T-cell (primary cell): ENCODE measurements around the gene MAN1A1. TPM values are rescaled to one million over a fixed set of nuclear protein-coding genes. Genes with fewer than 3 reads are reported as not detected.

Experiments used
- ATAC-seq, 4 experiments: fragments of 200-7000 bp in 3 of 4; fragments of 150-1000 bp in 1 of 4; cut with Tn5 transposase; replicated peaks in 1 of 4; 1 replicate in 3 of 4; 2 replicates in 1 of 4; pipeline ENCODE4 v1.10.0; 2021; ENCODE audit warnings: moderate library complexity in 3 of 4, mild to moderate bottlenecking in 2 of 4, moderate number of reproducible peaks in 1 of 4
- CTCF ChIA-PET, 2 donors: fragments of 300-600 bp; sonication (Branson Sonifier 250); formaldehyde crosslinking; loops; one replicate each; lab custom pipeline; 2022; ENCODE audit warnings: antibody characterized with exemption in 2 of 2; lab: Charles Lee
- POLR2A ChIA-PET, 2 donors: fragments of 300-600 bp; sonication (Branson Sonifier 250); formaldehyde crosslinking; loops; one replicate each; lab custom pipeline; 2022; ENCODE audit warnings: antibody characterized with exemption in 2 of 2; lab: Charles Lee
- DNase-seq, 35 experiments: peaks; one replicate each; pipeline versions ENCODE4 v3.0.0 to v3.0.0-alpha.2; 2013 to 2023
- H3K27ac ChIP-seq: one replicate; pipeline ENCODE4 v1.5.1; 2013; ENCODE audit warnings: low read length
- H3K27me3 ChIP-seq, 2 experiments: replicated peaks in 1 of 2; 1 replicate in 1 of 2; 2 replicates in 1 of 2; pipeline versions ENCODE4 v1.6.1 to v1.7.0; 2013; ENCODE audit warnings: low read length in 1 of 2, mixed read lengths in 1 of 2; ENCODE audit not compliant: control insufficient read depth in 2 of 2, insufficient read depth in 2 of 2; ENCODE audit errors: extremely low read depth in 1 of 2
- H3K36me3 ChIP-seq, 2 donors: 1 replicate in 1 of 2; 2 replicates in 1 of 2; pipeline versions ENCODE4 v1.6.1 to v1.7.0; 2013; ENCODE audit warnings: low read length in 1 of 2; ENCODE audit not compliant: control insufficient read depth in 2 of 2, insufficient read depth in 1 of 2; ENCODE audit errors: extremely low read depth in 1 of 2
- H3K4me1 ChIP-seq, 2 experiments: 1 replicate in 1 of 2; 2 replicates in 1 of 2; pipeline versions ENCODE4 v1.6.1 to v1.7.0; 2013; ENCODE audit warnings: low read length in 2 of 2, mixed read lengths in 1 of 2; ENCODE audit not compliant: insufficient read depth in 2 of 2, control insufficient read depth in 1 of 2; ENCODE audit errors: extremely low read depth in 1 of 2
- H3K4me3 ChIP-seq, 2 donors: 1 replicate in 1 of 2; 2 replicates in 1 of 2; pipeline versions ENCODE4 v1.5.1 to v1.7.0; 2013; ENCODE audit warnings: mild to moderate bottlenecking in 2 of 2, low read length in 1 of 2, moderate library complexity in 1 of 2; ENCODE audit not compliant: control insufficient read depth in 1 of 2; ENCODE audit errors: extremely low read depth in 1 of 2
- H3K9me3 ChIP-seq: 2 replicates; pipeline ENCODE4 v1.7.0; 2013
- H3K27ac Mint-ChIP-seq, 2 donors: one replicate each; pipeline ENCODE4 v1.8.0; 2020 to 2021; ENCODE audit warnings: mild to moderate bottlenecking in 2 of 2, mixed read lengths in 2 of 2
- H3K27me3 Mint-ChIP-seq, 2 donors: one replicate each; pipeline ENCODE4 v1.8.0; 2021 to 2022; ENCODE audit warnings: mixed read lengths in 2 of 2
- H3K36me3 Mint-ChIP-seq: one replicate; pipeline ENCODE4 v1.8.0; 2021; ENCODE audit warnings: mixed read lengths
- H3K4me1 Mint-ChIP-seq, 3 donors: one replicate each; pipeline ENCODE4 v1.8.0; 2020 to 2022; ENCODE audit warnings: mixed read lengths in 3 of 3, mild to moderate bottlenecking in 1 of 3
- H3K4me3 Mint-ChIP-seq, 3 donors: one replicate each; pipeline ENCODE4 v1.8.0; 2020 to 2022; ENCODE audit warnings: mild to moderate bottlenecking in 3 of 3, mixed read lengths in 3 of 3, moderate library complexity in 3 of 3
- H3K9me3 Mint-ChIP-seq, 3 donors: one replicate each; pipeline ENCODE4 v1.8.0; 2020 to 2022; ENCODE audit warnings: mixed read lengths in 3 of 3
- WGBS: methylation state at CpG from one replicate; pipeline ENCODE4 v1.1.5; 2013; ENCODE audit warnings: missing lambda C conversion rate; ENCODE audit not compliant: insufficient coverage; 5-methylcytosine and 5-hydroxymethylcytosine counted together
- total RNA-seq, 35 experiments: library from RNA in 6 of 35; stranded (reverse) in 6 of 35; fragments of 120-200 nt in 1 of 35; gene quantifications; one replicate each; pipeline versions ENCODE4 v1.2.1 to v1.2.4 and lab custom pipeline; 2013 to 2026

MAN1A1 gene
- total RNA-seq, 5 donors from 2014 or later (not counting 1 experiment from before 2014, with no cell fraction given), result 9.4 to 13.6 (median 12.3) TPM

GRCh38 chr6:119312875-119313338 is 36.7 kb downstream of the MAN1A1 start:
- peak in 3 of 4 experiments; percentile 42 to 49 (median 45) for ATAC-seq
- ChIA-PET POLR2A (interaction anchor here in 1 of 2 donors (0.7 kb wide), 2 partner anchors 33 to 819 kb away, joined by 4 to 10 read pairs; no protein-coding TSS in a partner anchor), CTCF (interaction anchor here (1.0 to 3.1 kb wide), 4 partner anchors 21 to 184 kb away, joined by 3 to 17 read pairs (median 12); no protein-coding TSS in a partner anchor)
- Mint-ChIP-seq H3K27me3 (no peaks in the 10 kb centered on the region), H3K27ac (peak overlapping the region; percentile 75 to 79), H3K9me3 (no peaks in the 10 kb centered on the region), H3K36me3 (no peaks in the 10 kb centered on the region), H3K4me1 (peaks cover 46 to 63% (median 60%) of the 10 kb centered on the region in 3 donors), H3K4me3 (peak overlapping the region in 2 of 3 donors; percentile 25 to 66)
- WGBS, result 55% methylated on average over 1 of the region's 4 CpGs
- Histone ChIP-seq H3K27me3 (no peaks in the 10 kb centered on the region), H3K4me3 (no peak overlapping the region), H3K36me3 (no peaks in the 10 kb centered on the region), H3K27ac (peak overlapping the region; percentile 81), H3K4me1 (peaks cover 22 to 33% of the 10 kb centered on the region in 2 experiments), H3K9me3 (no peaks in the 10 kb centered on the region)
- peak in 3 of 35 experiments; percentile 7 to 42 (median 8) for DNase-seq

DNA sequence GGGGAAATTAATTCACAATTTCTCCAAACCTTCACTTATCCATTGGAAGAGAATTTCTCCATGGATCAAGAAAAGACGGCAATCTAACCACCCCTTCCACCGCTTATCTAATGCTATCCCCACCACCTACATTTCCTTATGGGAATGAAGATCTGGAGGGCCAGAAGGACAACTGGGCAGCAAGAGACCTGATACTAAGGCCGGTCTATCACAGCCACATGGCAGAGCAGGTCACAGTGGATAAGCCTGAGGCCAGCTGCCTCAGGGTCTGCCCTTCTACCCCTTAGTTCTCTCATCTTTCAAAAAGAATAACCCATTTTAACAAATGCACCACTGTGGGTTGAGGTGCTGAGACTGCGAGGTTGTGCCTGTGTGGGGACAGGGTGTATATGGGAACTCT is 37.1 kb downstream of the MAN1A1 start:
- Histone ChIP-seq H3K27ac (peak overlapping the region; percentile 81), H3K36me3 (no peaks in the 10 kb centered on the region), H3K4me3 (no peak overlapping the region), H3K4me1 (peaks cover 22 to 33% of the 10 kb centered on the region in 2 experiments), H3K27me3 (no peaks in the 10 kb centered on the region), H3K9me3 (no peaks in the 10 kb centered on the region)
- no CpG with 5 or more reads among the region's 4 CpGs for WGBS
- Mint-ChIP-seq H3K27me3 (no peaks in the 10 kb centered on the region), H3K27ac (no peak overlapping the region), H3K9me3 (no peaks in the 10 kb centered on the region), H3K4me1 (peaks cover 46 to 63% (median 60%) of the 10 kb centered on the region in 3 donors), H3K36me3 (no peaks in the 10 kb centered on the region), H3K4me3 (peak overlapping the region in 1 of 3 donors; percentile 66)
- ATAC-seq, result peak in 1 of 4 experiments; percentile 9
- ChIA-PET CTCF (interaction anchor here (0.7 to 3.1 kb wide), 2 partner anchors 35 to 127 kb away, joined by 3 to 12 read pairs; no protein-coding TSS in a partner anchor), POLR2A (no interaction called here)
- DNase-seq, result no peak

DNA sequence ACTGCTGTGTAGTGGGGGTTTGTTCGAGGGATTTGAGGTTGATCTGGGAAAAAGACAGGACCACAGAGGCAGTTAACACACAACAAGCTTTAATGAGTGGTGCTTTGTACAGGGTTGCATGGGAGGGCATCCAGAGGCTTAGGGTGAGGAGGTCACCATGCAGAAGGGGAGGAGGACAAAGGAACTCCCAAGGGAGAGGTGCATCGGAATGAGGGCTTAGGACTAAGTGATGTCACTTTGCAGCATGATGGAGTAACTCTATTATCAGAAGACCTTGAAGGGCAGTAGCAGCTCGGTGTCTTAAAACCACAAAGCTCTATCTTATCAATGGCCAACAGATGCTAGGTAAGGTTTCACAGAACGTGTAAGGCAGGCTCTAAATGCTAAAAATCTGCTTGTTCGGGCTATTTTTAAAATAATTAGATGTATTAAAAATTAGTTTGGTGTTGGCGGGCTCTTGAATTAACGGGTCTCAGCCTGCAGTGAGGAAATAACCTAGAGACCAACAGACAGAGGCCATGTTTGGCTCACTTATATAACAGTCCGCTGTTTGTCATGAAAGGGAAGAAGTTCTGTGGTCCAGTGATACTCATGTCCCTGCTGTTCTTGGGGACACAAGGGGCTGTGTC is 37.9 kb downstream of the MAN1A1 start:
- peaks cover 22 to 33% of the 10 kb centered on the region in 2 experiments for H3K4me1 ChIP-seq
- Mint-ChIP-seq H3K27me3 (no peaks in the 10 kb centered on the region), H3K9me3 (no peaks in the 10 kb centered on the region), H3K36me3 (peaks cover 2% of the 10 kb centered on the region), H3K27ac (no peak overlapping the region), H3K4me1 (peaks cover 46 to 60% (median 56%) of the 10 kb centered on the region in 3 donors), H3K4me3 (no peak overlapping the region)
- H3K27me3 ChIP-seq, result no peaks in the 10 kb centered on the region
- CTCF ChIA-PET, result interaction anchor here (0.5 to 1.3 kb wide), 4 partner anchors 11 to 1774 kb away, joined by 3 read pairs; no protein-coding TSS in a partner anchor
- H3K4me3 ChIP-seq, result no peak overlapping the region
- 96% methylated on average over 3 of the region's 8 CpGs for WGBS
- POLR2A ChIA-PET, result no interaction called here
- H3K27ac ChIP-seq, result no peak overlapping the region
- H3K36me3 ChIP-seq, result no peaks in the 10 kb centered on the region
- DNase-seq, result no peak
- ATAC-seq, result no peak
- H3K9me3 ChIP-seq, result no peaks in the 10 kb centered on the region

DNA sequence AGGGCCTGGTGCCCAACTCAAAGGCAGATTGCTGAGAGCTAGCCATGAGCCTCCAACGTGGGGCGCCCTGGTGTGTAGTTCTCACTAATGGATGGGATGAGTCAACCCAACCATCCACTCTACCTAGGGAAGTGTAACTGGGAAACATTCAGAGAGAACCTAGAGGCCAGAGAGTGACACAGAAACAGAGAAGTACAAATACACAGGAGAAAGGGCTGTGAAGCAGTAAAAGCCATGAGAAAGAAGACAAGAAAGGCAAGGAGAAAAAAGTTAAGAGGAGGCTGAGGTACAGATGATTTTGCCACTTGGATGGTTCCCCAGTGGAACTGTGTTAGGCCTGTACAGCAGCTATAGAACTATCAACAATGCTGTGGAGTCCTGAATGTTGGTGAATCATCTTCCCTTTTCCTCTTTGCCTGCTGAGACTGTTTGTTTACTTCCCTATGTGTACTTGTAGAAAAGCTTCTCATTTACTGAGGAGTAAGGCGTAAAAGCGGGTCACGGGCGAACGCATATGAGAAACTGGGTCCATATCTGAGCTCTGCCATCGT is 39.0 kb downstream of the MAN1A1 start:
- ChIA-PET CTCF (interaction anchor here (0.9 to 1.3 kb wide), 2 partner anchors 12 to 23 kb away, joined by 3 read pairs; no protein-coding TSS in a partner anchor), POLR2A (no interaction called here)
- no peaks in the 10 kb centered on the region for H3K27me3 ChIP-seq
- no peak for DNase-seq
- no peak for ATAC-seq
- H3K27ac ChIP-seq, result no peak overlapping the region
- H3K36me3 ChIP-seq, result peaks cover 0 to 10% of the 10 kb centered on the region in 2 donors
- no peak overlapping the region for H3K4me3 ChIP-seq
- no peaks in the 10 kb centered on the region for H3K9me3 ChIP-seq
- Mint-ChIP-seq H3K4me3 (no peak overlapping the region), H3K27me3 (no peaks in the 10 kb centered on the region), H3K9me3 (no peaks in the 10 kb centered on the region), H3K36me3 (peaks cover 8% of the 10 kb centered on the region), H3K27ac (no peak overlapping the region), H3K4me1 (peaks cover 44 to 56% (median 52%) of the 10 kb centered on the region in 3 donors)
- H3K4me1 ChIP-seq, result peaks cover 22 to 26% of the 10 kb centered on the region in 2 experiments
- no CpG with 5 or more reads among the region's 8 CpGs for WGBS

GRCh38 chr6:119308991-119309657 is 40.4 kb downstream of the MAN1A1 start:
- peaks cover 12% of the 10 kb centered on the region for H3K36me3 Mint-ChIP-seq
- H3K27me3 ChIP-seq, result no peaks in the 10 kb centered on the region
- ChIA-PET POLR2A (no interaction called here), CTCF (interaction anchor here (0.9 to 1.4 kb wide), 3 partner anchors 25 to 179 kb away, joined by 3 to 4 read pairs (median 3); no protein-coding TSS in a partner anchor)
- no peak for ATAC-seq
- no peak overlapping the region for H3K27ac ChIP-seq
- H3K9me3 ChIP-seq, result no peaks in the 10 kb centered on the region
- no peak overlapping the region for H3K4me3 Mint-ChIP-seq
- no peaks in the 10 kb centered on the region for H3K9me3 Mint-ChIP-seq
- no peak overlapping the region for H3K4me3 ChIP-seq
- DNase-seq, result no peak
- H3K36me3 ChIP-seq, result peaks cover 0 to 13% of the 10 kb centered on the region in 2 donors
- no peak overlapping the region for H3K27ac Mint-ChIP-seq
- peaks cover 29 to 42% (median 37%) of the 10 kb centered on the region in 3 donors for H3K4me1 Mint-ChIP-seq
- no CpG with 5 or more reads among the region's 4 CpGs for WGBS
- peaks cover 11 to 17% of the 10 kb centered on the region in 2 experiments for H3K4me1 ChIP-seq
- no peaks in the 10 kb centered on the region for H3K27me3 Mint-ChIP-seq

- H3K27me3 Mint-ChIP-seq, result no peaks in the 10 kb centered on the region
- Histone ChIP-seq H3K4me1 (peaks cover 1 to 8% of the 10 kb centered on the region in 2 experiments), H3K9me3 (no peaks in the 10 kb centered on the region), H3K4me3 (no peak overlapping the region), H3K27ac (no peak overlapping the region), H3K36me3 (peaks cover 0 to 13% of the 10 kb centered on the region in 2 donors), H3K27me3 (no peaks in the 10 kb centered on the region)
- no peak overlapping the region for H3K27ac Mint-ChIP-seq
- no CpG with 5 or more reads among the region's 2 CpGs for WGBS
- CTCF ChIA-PET, result interaction anchor here in 1 of 2 donors (1.4 kb wide), 1 partner anchor 178 kb away, joined by 3 read pairs; no protein-coding TSS in a partner anchor
- no peaks in the 10 kb centered on the region for H3K9me3 Mint-ChIP-seq
- H3K4me1 Mint-ChIP-seq, result peaks cover 19 to 31% (median 27%) of the 10 kb centered on the region in 3 donors
- H3K36me3 Mint-ChIP-seq, result peaks cover 19% of the 10 kb centered on the region
- POLR2A ChIA-PET, result no interaction called here
- ATAC-seq, result no peak
- H3K4me3 Mint-ChIP-seq, result no peak overlapping the region
- no peak for DNase-seq
These were observed 41.5 kb downstream of the MAN1A1 start for GRCh38 chr6:119308048-119308570.
